Ovary (tissue), 9 donors: ENCODE data around the gene EMILIN3. TPM values are rescaled to one million over a fixed set of nuclear protein-coding genes. Genes with fewer than 3 reads are reported as not detected.

Experiments
- DNase-seq, 5 donors: peaks; one replicate each; pipeline ENCODE4 v3.0.0-alpha.2; 2019 to 2020
- H3K27ac ChIP-seq, 2 donors: fragments of 200-600 bp; one replicate each; pipeline versions ENCODE4 v1.5.1 to v1.8.0; 2019 to 2022
- H3K27me3 ChIP-seq: fragments of 200-600 bp; one replicate; pipeline ENCODE4 v1.8.0; 2022
- H3K36me3 ChIP-seq: fragments of 200-600 bp; sonication (generic); one replicate; pipeline ENCODE4 v1.5.1; 2019
- H3K4me1 ChIP-seq: one replicate; pipeline ENCODE4 v1.8.1; 2013; ENCODE audit warnings: mild to moderate bottlenecking, moderate library complexity; ENCODE audit not compliant: insufficient read depth
- H3K4me3 ChIP-seq: fragments of 200-600 bp; sonication (generic); one replicate; pipeline ENCODE4 v1.5.1; 2017
- H3K9me3 ChIP-seq, 2 donors: fragments of 200-600 bp in 1 of 2; sonication (generic) in 1 of 2; one replicate each; pipeline versions ENCODE4 v1.5.1 to v1.8.1; 2013 to 2019; ENCODE audit warnings: mild to moderate bottlenecking in 1 of 2, moderate library complexity in 1 of 2
- EP300 ChIP-seq: sonication (generic); formaldehyde crosslinking; IDR thresholded peaks from one replicate; pipeline ENCODE4 v1.6.1; 2017; ENCODE audit warnings: antibody characterized with exemption
- POLR2A ChIP-seq: fragments of 450-650 bp; IDR thresholded peaks from one replicate; pipeline ENCODE4 v1.6.1; 2017; ENCODE audit warnings: antibody characterized with exemption, mild to moderate bottlenecking, moderate library complexity
- WGBS, 3 donors: extraction: QIAGEN DNeasy Blood & Tissue Kit in 1 of 3; methylation state at CpG; one replicate each; pipeline versions ENCODE4 v1.1.5 to v1.1.7; 2013 to 2017; 5-methylcytosine and 5-hydroxymethylcytosine counted together
- intact Hi-C, 4 donors: fragments of 100-400 bp; cut with DNase I; formaldehyde crosslinking; loops; one replicate each; pipeline versions ENCODE4 v1.11.0 to v1.15.1; 2022 to 2023
- polyA plus RNA-seq, 2 donors: library from polyadenylated mRNA; stranded (reverse); fragments of 200-250 nt in 1 of 2; fragments of 350-450 nt in 1 of 2; fragmentation: Illumina TruSeq in 1 of 2; extraction: RNeasy Lipid Tissue Mini Kit (QIAGEN cat#74804) in 1 of 2; gene quantifications; one replicate each; pipeline ENCODE4 v1.2.3, GENCODE V29; 2013 to 2014
- total RNA-seq, 7 donors: library from RNA; depleted of rRNA in 2 of 7; stranded (reverse); fragments of >200 nt in 2 of 7; fragmentation: NEBNext Ultra II Directional in 3 of 7; extraction: Animal tissue kit (Norgen Biotek cat#: 25700) in 3 of 7; gene quantifications; one replicate each; pipeline versions ENCODE4 v1.1.0 to v1.2.4, GENCODE V29; 2016 to 2023
- TF ChIP-seq, protein P1 (sequence below), 3 donors: fragments of 450-650 bp in 2 of 3; fragments of 200-600 bp in 1 of 3; IDR thresholded peaks; one replicate each; pipeline versions ENCODE4 v1.5.1 to v1.8.0; 2016 to 2022; ENCODE audit warnings: antibody characterized with exemption in 3 of 3, mild to moderate bottlenecking in 1 of 3
- donor health status: DM: no; HTN: no; CAD: no; lungs with moderate emphysema.
- donor health status: DM: no; HTN: no; CAD: no.
- donor health status: Bipolar disorder and iron deficiency.
- donor health status: DM: yes; HTN: yes; CAD: no.
- donor health status: DM: no; HTN: no; CAD: no.
- donor health status: DM: yes; HTN: yes; CAD: no.

EMILIN3 gene
- total and polyA plus RNA-seq, 9 donors: 1.5 to 33.5 (median 7.0) TPM

DNA sequence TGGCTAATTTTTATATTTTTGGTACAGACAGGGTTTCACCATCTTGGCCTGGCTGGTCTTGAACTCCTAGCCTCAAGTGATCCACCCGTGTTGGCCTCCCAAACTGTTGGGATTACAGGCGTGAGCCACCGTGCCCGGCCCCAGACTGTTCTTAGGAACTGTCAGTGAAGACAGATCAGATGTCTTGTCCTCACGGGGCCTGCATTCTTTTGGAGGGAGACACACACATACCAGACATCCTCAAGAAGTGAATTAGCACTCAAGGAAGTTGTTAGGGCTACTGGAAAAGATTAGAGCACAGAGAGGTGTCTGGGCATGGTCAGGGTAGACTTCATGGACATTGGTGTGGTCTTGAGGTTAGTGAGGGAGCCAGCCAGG, 36.3 kb downstream of the EMILIN3 start:
- Histone ChIP-seq H3K4me1 (peaks cover 9% of the 10 kb centered on the region), H3K36me3 (no peaks in the 10 kb centered on the region), H3K4me3 (no peak overlapping the region), H3K9me3 (no peaks in the 10 kb centered on the region), H3K27me3 (no peaks in the 10 kb centered on the region), H3K27ac (peak overlapping the region in 1 of 2 donors; percentile 30)
- intact Hi-C loops: loop anchor here in 3 of 4 donors (10.0 kb wide), 1 partner anchor 86 kb away; no protein-coding TSS in a partner anchor
- TF ChIP-seq POLR2A (no peak), EP300 (no peak)
- TF ChIP-seq, protein P1, sequence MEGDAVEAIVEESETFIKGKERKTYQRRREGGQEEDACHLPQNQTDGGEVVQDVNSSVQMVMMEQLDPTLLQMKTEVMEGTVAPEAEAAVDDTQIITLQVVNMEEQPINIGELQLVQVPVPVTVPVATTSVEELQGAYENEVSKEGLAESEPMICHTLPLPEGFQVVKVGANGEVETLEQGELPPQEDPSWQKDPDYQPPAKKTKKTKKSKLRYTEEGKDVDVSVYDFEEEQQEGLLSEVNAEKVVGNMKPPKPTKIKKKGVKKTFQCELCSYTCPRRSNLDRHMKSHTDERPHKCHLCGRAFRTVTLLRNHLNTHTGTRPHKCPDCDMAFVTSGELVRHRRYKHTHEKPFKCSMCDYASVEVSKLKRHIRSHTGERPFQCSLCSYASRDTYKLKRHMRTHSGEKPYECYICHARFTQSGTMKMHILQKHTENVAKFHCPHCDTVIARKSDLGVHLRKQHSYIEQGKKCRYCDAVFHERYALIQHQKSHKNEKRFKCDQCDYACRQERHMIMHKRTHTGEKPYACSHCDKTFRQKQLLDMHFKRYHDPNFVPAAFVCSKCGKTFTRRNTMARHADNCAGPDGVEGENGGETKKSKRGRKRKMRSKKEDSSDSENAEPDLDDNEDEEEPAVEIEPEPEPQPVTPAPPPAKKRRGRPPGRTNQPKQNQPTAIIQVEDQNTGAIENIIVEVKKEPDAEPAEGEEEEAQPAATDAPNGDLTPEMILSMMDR (IDR thresholded peaks at IDR 0.05): no peak
- DNase-seq: no peak
- 88 to 94% (median 92%) methylated on average over 5 of the region's 5 CpGs for WGBS, 3 donors

DNA sequence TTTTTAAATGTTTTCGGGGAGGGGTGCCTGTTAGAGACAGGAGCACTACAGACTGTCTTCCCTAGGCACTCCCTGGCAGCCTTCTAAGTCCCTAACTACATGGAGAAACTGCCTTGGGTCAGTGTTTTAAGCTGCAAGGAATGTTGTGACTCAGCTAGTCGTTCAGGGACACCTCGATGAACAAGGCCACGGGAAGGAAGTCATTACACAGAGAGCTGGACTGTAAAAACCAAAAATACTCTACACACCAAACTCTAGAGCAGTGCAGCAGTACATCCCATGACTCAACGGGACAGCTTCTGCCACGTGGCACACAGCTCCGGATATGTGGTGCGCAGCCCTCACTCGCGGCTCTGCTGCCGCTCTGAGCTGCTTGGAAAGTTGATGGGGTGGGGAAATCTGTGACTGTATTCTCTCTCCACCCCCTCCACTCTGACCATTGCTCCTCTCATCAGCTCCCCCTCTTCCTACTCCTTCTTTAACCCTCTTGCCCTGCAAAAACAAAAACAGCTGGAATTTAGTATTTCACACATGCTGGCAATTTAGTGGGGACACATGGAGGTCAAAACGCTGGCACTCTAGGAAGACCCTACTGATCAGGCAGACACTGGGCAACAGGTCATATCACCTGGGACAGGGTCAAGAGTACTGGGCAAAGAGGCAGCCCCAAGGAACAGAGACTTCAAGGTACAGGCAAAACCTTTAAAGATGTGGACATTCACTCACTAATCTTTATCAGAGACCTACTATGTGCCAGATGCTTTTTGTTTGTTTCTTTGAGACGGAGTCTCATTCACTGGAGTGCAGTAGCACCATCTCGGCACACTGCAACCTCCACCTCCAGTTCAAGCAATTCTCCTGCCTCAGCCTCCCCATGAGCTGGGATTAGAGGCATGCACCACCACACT, 36.9 kb downstream of the EMILIN3 start:
- H3K27me3 ChIP-seq: no peaks in the 10 kb centered on the region
- no peak for TF ChIP-seq POLR2A
- no peaks in the 10 kb centered on the region for H3K9me3 ChIP-seq
- H3K27ac ChIP-seq: peak overlapping the region; percentile 10 to 30
- intact Hi-C loops: loop anchor here in 3 of 4 donors (10.0 kb wide), 1 partner anchor 85 kb away; no protein-coding TSS in a partner anchor
- whole genome bisulfite sequencing, 3 donors: 22 to 32% (median 26%) methylated on average over 14 of the region's 14 CpGs
- DNase-seq: peak; percentile 66 to 81 (median 75)
- peaks cover 6% of the 10 kb centered on the region for H3K4me1 ChIP-seq
- H3K36me3 ChIP-seq: no peaks in the 10 kb centered on the region
- no peak overlapping the region for H3K4me3 ChIP-seq

DNA sequence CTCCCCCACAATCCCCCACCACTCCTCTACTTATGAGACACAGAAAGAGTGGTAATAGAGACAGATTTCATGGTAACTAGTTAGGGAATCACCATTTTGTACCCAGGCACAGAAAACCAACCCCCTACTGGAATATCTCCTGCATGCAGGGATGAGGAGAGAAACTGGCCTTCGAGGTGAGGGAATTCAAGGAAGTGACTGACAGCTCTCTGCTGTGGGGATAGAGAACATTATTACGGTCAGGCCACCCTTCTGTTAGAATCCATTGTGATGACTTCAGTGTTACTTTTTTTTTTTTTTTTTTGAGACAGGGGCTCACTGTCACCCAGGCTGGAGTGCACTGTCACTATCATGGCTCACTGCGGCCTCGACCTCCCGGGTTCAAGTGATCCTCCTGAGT, 39.4 kb downstream of the EMILIN3 start:
- peaks cover 4% of the 10 kb centered on the region for H3K4me1 ChIP-seq
- DNase-seq: no peak
- H3K4me3 ChIP-seq: no peak overlapping the region
- H3K9me3 ChIP-seq: no peaks in the 10 kb centered on the region
- 86 to 92% (median 91%) methylated on average over 5 of the region's 5 CpGs for WGBS, 3 donors
- no peaks in the 10 kb centered on the region for H3K36me3 ChIP-seq
- TF ChIP-seq EP300 (no peak), POLR2A (no peak)
- TF ChIP-seq, protein P1 (IDR thresholded peaks at IDR 0.05): no peak
- H3K27me3 ChIP-seq: no peaks in the 10 kb centered on the region
- no peak overlapping the region for H3K27ac ChIP-seq
- intact Hi-C loops: no loop called here

DNA sequence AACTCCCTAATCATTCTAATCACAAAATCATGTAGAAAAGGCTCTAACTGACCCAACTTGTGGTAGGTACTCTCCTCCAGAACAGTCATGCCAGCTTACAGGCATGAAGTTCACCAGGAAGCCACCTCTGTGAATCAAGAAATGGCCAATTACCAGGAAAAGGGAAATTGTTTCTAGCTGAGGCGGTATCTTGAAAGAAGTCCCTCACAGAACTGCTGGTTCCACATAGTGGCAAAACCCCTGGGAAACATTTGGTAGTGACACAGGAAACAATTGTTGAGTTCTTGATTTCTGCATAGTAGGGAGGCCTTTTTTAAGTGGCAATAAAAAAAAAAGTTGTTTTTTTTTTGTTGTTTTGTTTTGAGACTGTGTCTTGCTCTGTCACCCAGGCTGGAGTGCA, 45.6 kb downstream of the EMILIN3 start:
- WGBS, 3 donors: 90 to 94% (median 92%) methylated on average over 1 of the region's 1 CpG
- H3K9me3 ChIP-seq: no peaks in the 10 kb centered on the region
- no peaks in the 10 kb centered on the region for H3K27me3 ChIP-seq
- no peaks in the 10 kb centered on the region for H3K36me3 ChIP-seq
- H3K27ac ChIP-seq: no peak overlapping the region
- no peak for TF ChIP-seq POLR2A
- TF ChIP-seq, protein P1 (IDR thresholded peaks at IDR 0.05): no peak
- H3K4me3 ChIP-seq: no peak overlapping the region
- no peak for DNase-seq
- intact Hi-C loops: no loop called here
- H3K4me1 ChIP-seq: peaks cover 1% of the 10 kb centered on the region

DNA sequence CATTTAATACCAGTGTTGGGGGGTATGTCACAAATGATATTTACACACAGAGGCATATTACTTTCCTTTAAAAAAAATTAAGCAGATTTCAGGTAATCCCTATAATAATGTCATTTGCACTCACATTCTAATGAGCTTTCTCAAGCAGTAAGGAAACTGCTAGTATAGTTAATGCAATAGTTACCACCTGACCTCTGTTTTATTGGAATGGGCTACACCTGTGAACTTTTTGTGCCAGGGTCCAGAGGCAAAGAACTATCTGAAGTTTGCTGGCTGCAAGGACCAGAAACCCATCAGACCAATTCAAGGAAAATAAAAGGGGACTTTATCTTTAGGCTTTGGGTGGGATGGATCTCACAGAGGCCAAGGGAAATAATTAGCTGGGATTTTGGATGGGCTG, 46.2 kb downstream of the EMILIN3 start:
- no peaks in the 10 kb centered on the region for H3K36me3 ChIP-seq
- H3K27me3 ChIP-seq: no peaks in the 10 kb centered on the region
- H3K27ac ChIP-seq: no peak overlapping the region
- no peak for DNase-seq
- peaks cover 1% of the 10 kb centered on the region for H3K4me1 ChIP-seq
- TF ChIP-seq POLR2A (no peak), EP300 (no peak)
- no peaks in the 10 kb centered on the region for H3K9me3 ChIP-seq
- intact Hi-C loops: no loop called here
- H3K4me3 ChIP-seq: no peak overlapping the region
